NCI-H1105 treated with DMSO at 0.1 percent for 48 hours (cell line): ENCODE data around the gene KIZ.
A peak's percentile ranks its signal among the peaks of the same experiment; 100 is the strongest.
"Not testable (repeated sequence)": the region's sequence is repeated elsewhere in the genome, so short reads cannot be mapped to it uniquely, and the experiment has no call there.

Source experiments
- DNase-seq: peaks from one replicate; lab custom pipeline; 2025; lab: John Stamatoyannopoulos, UW

KIZ gene

GRCh38 chr20:21230686-21231085 is 104.8 kb downstream of the KIZ start:
- no peak for DNase-seq

GRCh38 chr20:21232546-21233280 is 106.8 kb downstream of the KIZ start:
- no peak for DNase-seq

DNA sequence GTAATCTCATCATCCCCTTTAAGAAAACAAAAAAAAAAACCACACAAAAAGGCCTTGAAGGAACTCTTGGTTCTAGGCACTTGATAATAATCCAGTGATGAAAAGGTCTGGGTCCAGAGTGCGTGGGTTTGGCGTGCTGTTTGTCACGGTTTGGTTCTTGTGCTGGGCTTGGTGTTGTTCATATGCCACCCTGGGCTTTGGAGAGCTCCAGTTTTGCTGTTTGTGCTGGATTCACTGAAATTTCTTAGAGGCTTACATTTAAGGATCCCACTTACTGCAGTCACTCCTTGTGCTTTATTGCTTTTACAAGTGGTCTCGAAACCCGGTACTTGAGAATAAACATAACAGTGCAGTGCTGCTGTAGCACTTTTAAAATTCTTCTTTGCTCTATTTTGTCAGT is 108.4 kb downstream of the KIZ start:
- no peak for DNase-seq

DNA sequence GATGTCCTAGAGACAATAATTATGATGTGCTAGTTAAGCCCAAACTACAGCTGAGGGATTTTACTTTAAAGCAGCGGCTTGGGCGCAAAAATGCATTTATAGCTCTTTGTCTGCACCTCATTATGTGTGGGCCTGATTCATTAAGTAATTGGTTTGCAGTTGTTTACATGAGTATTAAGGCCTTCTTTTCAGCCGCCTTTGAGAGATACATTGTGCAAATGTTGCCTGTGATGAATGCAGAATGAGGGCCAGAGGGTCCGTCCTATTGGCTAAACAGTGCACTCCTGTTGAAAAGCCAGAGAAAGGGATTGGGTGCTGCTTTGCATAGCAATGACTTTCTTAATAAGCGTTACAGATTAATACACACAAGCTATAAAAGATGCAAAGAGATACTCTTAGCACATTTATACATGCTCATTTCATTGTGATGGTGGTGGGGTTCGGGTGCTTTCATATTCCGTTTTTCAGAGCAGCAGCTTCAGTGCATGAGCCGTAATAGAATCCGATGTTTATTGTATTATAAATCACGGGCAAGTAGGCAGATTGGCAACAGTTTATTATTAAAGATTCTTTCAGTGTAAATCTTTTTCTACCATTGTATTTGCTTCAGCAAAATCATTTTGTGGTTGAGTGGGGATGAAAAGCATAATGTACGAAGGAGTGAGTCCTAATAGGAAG is 109.1 kb downstream of the KIZ start:
- DNase-seq = peak; percentile 6

- DNase-seq = peak; percentile 87
These were observed 109.9 kb downstream of the KIZ start for GRCh38 chr20:21235484-21236445.

DNA sequence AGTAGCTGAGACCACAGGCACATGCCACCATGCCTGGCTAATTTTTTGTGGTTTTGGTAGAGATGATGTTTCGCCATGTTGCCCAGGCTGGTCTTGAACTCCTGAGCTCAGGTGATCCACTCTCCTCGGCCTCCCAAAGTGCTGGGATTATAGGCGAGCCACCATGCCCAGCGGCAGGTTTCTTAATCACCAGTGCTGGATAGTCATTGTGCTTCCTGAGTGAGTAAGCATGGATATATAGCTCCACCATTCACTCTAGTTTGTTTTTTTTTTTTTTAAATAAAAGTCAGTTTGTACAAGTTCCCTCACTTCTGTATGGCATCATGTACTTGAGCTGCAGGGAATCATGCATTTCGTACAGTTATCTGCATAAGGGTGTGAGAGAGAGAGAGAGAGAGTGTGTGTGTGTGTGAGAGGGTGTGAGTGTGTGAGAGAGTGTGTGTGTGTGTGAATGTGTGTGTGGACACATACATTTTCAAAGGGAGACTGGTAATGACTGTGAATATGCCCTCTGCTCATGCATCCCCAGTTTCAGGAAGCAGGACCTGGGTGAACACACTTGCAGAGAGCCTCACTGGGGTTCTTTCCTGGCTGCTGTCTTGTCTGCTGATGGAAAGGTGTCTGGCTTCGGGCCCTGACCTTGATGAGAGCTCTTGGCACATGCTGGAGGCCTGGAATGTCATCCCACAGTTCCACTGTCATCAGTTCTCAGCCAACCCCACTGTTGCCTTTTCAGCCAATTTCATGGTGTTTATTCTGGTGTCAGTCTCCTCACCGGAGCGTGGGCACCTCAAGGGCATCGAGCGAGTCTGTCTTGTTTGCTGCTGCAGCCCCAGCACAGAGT is 112.3 kb downstream of the KIZ start:
- DNase-seq = no peak

DNA sequence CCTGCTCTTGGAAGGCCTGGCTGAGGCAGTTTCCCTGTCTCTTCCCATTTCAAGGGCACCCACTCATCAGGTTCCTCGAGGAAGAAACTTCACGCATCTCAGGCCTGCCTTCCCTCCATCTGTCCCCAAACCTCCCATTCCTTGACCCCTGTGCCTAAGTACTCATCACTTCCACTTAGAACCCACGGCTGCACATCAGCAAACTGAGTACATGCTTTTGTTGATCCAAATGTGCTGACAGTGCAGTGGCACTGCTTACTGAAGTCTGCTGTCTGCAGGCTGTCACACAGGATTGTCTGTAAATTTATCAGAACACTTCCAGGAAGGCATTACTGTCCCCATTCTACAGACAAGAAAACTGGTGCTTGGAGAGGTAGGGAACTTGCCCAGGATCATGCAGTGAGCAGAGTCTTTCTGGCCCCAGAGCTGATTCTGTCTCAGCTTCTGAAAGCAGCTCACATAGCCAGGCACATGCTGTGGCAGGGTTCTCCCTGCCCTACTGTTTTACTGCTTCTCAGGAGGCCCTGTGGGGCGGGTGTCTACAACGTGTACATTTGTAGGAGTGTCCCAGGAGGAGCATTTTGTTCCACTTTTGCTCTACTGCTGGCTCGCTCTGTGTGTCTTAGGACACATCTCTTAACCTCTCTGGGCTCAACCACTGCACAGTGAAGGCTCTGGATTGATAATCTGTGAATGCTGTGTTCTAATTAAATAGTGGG is 113.1 kb downstream of the KIZ start:
- no peak for DNase-seq

GRCh38 chr20:21240394-21240793 is 114.5 kb downstream of the KIZ start:
- DNase-seq = no peak

GRCh38 chr20:21241406-21241805 is 115.5 kb downstream of the KIZ start:
- DNase-seq = no peak

GRCh38 chr20:21243811-21244210 is 117.9 kb downstream of the KIZ start:
- DNase-seq = no peak

DNA sequence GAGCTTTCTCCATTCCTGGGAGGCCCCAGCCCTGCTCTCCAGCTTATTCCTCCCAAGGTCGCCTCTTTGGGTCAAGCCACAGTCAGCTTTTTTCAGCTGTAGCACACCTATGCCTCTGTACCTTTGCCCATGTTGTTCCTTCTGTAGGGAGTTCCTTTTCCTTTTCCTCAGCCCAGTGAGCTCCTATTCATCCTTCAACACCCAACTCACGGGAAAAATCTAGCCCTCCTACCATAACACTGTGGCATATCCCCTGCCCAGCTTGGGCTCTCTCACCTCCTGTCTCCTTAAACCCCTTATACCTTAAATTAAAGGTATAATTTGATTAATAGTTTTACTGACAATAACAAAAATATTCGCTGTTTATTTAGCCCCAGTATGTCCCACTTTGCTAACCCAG is 118.9 kb downstream of the KIZ start:
- DNase-seq = no peak

GRCh38 chr20:21246161-21246560 is 120.3 kb downstream of the KIZ start:
- no peak for DNase-seq

DNA sequence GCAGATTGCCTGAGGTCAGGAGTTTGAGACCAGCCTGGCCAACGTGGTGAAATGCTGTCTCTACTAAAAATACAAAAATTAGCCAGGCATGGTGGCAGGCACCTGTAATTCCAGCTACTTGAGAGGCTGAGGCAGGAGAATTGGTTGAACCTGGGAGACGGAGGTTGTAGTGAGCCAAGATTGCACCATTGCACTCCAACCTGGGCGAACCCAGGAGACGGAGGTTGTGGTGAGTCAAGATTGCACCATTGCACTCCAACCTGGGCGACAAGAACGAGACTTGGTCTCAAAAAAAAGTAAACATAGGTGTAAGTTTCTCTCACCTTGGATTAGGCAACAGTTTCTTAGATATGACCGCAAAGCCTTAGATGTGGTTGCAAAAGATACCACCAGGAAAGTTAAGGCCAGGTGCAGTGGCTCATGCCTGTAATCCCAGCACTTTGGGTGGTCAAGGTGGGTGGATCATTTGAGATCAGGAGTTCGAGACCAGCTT is 121.8 kb downstream of the KIZ start:
- DNase-seq = not testable (repeated sequence)

DNA sequence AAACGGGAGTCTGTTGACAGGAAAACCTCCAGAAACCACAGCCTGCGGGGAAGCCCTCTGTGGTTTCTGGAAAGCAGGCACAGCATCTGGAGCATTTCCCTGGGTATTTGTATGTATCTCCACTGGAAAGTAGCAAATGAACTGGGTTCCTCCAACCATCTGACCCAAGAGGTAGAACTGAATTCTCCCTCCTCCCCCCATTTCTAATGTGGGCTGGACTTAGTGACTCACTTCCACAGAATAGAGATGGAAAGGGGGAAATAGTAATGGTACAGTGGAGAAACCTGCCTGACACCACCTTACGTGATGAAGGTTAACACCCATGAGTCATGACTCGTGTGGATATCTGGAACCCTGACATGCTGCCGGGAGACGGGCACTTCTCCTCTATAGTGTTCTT is 125.4 kb downstream of the KIZ start:
- DNase-seq = no peak

DNA sequence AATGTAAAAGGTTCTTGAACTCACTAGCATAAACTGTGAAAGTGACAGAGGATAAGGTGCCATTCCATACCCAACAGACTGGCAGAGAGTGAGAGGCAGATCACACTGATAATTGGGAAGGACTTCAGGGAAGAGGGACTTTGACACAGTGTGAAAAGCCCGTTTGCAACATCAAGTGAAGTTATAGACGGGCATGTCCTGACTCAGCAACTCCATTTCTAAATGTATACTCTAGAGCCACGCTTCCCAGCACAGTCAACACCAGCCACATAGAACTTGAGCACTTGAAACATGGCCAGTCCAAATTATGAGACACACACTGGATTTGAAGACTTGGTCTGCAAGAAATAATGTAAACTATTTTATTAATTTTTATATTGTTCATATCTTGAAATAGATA is 131.3 kb downstream of the KIZ start:
- no peak for DNase-seq

GRCh38 chr20:21258411-21258810 is 132.5 kb downstream of the KIZ start:
- no peak for DNase-seq

GRCh38 chr20:21259346-21259745 is 133.5 kb downstream of the KIZ start:
- DNase-seq = no peak

GRCh38 chr20:21262812-21263211 is 136.9 kb downstream of the KIZ start:
- no peak for DNase-seq

DNA sequence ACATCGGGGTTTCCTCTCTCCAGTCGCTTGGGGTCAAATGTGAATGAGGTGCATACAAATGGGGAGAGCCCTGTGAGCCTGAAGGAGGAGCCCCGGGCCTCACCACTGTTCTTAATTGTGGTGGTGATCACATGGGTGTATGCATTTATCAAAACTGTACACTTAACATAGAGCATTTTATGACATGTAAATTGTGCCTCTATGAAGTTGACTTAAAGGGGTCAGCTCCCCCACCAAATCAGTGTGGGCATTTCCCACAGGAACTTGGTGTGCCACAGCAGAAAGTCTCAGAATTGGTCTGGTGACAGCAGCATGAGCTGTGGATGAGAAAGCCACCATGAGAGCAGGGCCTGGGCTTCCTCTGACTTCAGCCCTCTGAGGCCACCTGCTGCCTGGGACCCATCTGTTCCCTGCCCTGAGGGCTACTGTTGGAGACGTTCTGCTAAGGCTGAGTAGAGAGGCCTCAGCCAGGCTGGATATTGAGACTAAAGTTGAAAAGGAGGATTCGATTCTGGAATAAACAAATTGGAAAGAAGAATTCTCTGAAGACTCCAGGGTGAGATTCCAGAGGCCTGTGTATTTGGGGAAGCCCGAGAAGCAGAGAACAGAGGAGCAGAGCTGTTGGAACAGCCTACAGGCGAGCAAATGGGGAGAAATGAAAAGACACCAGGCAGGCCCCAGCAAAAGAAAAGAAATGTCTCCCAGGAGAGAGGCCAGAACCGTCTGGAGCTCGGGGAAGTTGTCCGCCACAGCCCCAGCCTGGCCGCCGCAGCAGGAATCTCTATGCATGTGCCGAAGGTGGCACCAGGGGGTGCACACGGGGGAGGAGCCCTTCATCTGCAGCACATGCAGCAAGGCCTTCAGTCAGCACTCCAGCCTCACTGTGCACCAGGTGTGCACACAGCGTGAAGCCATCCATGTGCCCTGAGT is 139.6 kb downstream of the KIZ start:
- DNase-seq = no peak

- no peak for DNase-seq
These were observed 140.3 kb downstream of the KIZ start for GRCh38 chr20:21266191-21266536.
